Upper lobe of left lung (tissue), 4 donors: ENCODE results near the gene ARHGEF3.

Experiments used
- CTCF ChIP-seq, 6 experiments: fragments of 450-650 bp in 4 of 6; fragments of 200-600 bp in 2 of 6; sonication (generic) in 2 of 6; IDR thresholded peaks; one replicate each; pipeline ENCODE4 v1.5.1; 2016 to 2019; ENCODE audit warnings: antibody characterized with exemption in 6 of 6
- EP300 ChIP-seq, 4 donors: sonication (generic); formaldehyde crosslinking; IDR thresholded peaks; one replicate each; pipeline ENCODE4 v1.5.1; 2017; ENCODE audit warnings: antibody characterized with exemption in 4 of 4, control low read depth in 2 of 4
- POLR2A ChIP-seq, 4 donors: fragments of 450-650 bp; IDR thresholded peaks; one replicate each; pipeline ENCODE4 v1.5.1; 2016 to 2017; ENCODE audit warnings: antibody characterized with exemption in 4 of 4, mild to moderate bottlenecking in 2 of 4
- POLR2AphosphoS5 ChIP-seq, 2 donors: sonication (generic); formaldehyde crosslinking; IDR thresholded peaks; one replicate each; pipeline ENCODE4 v1.5.1; 2017; ENCODE audit warnings: antibody characterized with exemption in 2 of 2

- TF ChIP-seq CTCF (IDR thresholded peaks at IDR 0.05) (no peak), EP300 (IDR thresholded peaks at IDR 0.05) (no peak), POLR2A (IDR thresholded peaks at IDR 0.05) (no peak), POLR2AphosphoS5 (IDR thresholded peaks at IDR 0.05) (no peak)
Observed at GRCh38 chr3:56826831-56827722, 25.3 kb upstream of the ARHGEF3 start.
